Small intestine (tissue), 7 donors: ENCODE measurements around the gene UBE2Z. TPM values are rescaled to one million over a fixed set of nuclear protein-coding genes. Genes with fewer than 3 reads are reported as not detected.
A peak's percentile ranks its signal among the peaks of the same experiment; 100 is the strongest.
"Not testable (repeated sequence)": the region's sequence is repeated elsewhere in the genome, so short reads cannot be mapped to it uniquely, and the experiment has no call there.

ENCODE experiments used
- DNase-seq, 2 donors: peaks; one replicate each; pipeline versions ENCODE4 v3.0.0 to v3.0.0-alpha.2; 2013
- FAIRE-seq: peaks from 2 replicates; lab custom pipeline; 2012; peaks lifted over from hg19 to GRCh38; lab: Jason Lieb, UNC
- H3K27ac ChIP-seq, 3 donors: one replicate each; pipeline ENCODE4 v1.5.1; 2013; ENCODE audit warnings: low read length in 2 of 3, mild to moderate bottlenecking in 2 of 3, control low read depth in 1 of 3, inconsistent platforms in 1 of 3, low read depth in 1 of 3, moderate library complexity in 1 of 3
- H3K27me3 ChIP-seq, 3 donors: one replicate each; pipeline ENCODE4 v1.6.1; 2013; ENCODE audit warnings: low read length in 3 of 3, inconsistent platforms in 1 of 3; ENCODE audit not compliant: control insufficient read depth in 3 of 3, insufficient read depth in 3 of 3
- H3K36me3 ChIP-seq, 3 donors: one replicate each; pipeline ENCODE4 v1.6.1; 2013; ENCODE audit warnings: low read length in 3 of 3, inconsistent platforms in 1 of 3, low read depth in 1 of 3, mild to moderate bottlenecking in 1 of 3, moderate library complexity in 1 of 3; ENCODE audit not compliant: control insufficient read depth in 3 of 3, insufficient read depth in 2 of 3
- H3K4me1 ChIP-seq, 3 donors: one replicate each; pipeline ENCODE4 v1.6.1; 2013; ENCODE audit warnings: low read length in 2 of 3, inconsistent platforms in 1 of 3, low read depth in 1 of 3, mild to moderate bottlenecking in 1 of 3, moderate library complexity in 1 of 3; ENCODE audit not compliant: control insufficient read depth in 3 of 3, insufficient read depth in 2 of 3
- H3K4me3 ChIP-seq, 3 donors: one replicate each; pipeline ENCODE4 v1.5.1; 2013; ENCODE audit warnings: low read length in 3 of 3, control low read depth in 1 of 3, inconsistent platforms in 1 of 3, low read depth in 1 of 3, mild to moderate bottlenecking in 1 of 3, moderate library complexity in 1 of 3
- H3K9me3 ChIP-seq, 2 donors: one replicate each; pipeline ENCODE4 v1.6.1; 2013; ENCODE audit warnings: low read depth in 1 of 2, low read length in 1 of 2; ENCODE audit not compliant: control insufficient read depth in 2 of 2, insufficient read depth in 1 of 2
- WGBS, 3 donors: extraction: QIAGEN DNeasy Blood & Tissue Kit; methylation state at CpG; one replicate each; pipeline ENCODE4 v1.1.7; 2013; 5-methylcytosine and 5-hydroxymethylcytosine counted together
- polyA plus RNA-seq, 4 donors: library from polyadenylated mRNA; stranded (reverse) in 3 of 4; unstranded in 1 of 4; fragments of 200-250 nt in 3 of 4; fragments of 120-200 nt in 1 of 4; gene quantifications; one replicate each; pipeline versions ENCODE4 v1.2.1 to v1.2.3, GENCODE V29; 2013
- donor health status: healthy with polysubstance abuse.
- donor health status: control.
- donor health status: control.
- donor health status: Bipolar disorder and iron deficiency.
- donor health status: healthy.

The UBE2Z gene
- polyA plus RNA-seq, 4 donors = 39.1 to 67.7 (median 43.7) TPM

DNA sequence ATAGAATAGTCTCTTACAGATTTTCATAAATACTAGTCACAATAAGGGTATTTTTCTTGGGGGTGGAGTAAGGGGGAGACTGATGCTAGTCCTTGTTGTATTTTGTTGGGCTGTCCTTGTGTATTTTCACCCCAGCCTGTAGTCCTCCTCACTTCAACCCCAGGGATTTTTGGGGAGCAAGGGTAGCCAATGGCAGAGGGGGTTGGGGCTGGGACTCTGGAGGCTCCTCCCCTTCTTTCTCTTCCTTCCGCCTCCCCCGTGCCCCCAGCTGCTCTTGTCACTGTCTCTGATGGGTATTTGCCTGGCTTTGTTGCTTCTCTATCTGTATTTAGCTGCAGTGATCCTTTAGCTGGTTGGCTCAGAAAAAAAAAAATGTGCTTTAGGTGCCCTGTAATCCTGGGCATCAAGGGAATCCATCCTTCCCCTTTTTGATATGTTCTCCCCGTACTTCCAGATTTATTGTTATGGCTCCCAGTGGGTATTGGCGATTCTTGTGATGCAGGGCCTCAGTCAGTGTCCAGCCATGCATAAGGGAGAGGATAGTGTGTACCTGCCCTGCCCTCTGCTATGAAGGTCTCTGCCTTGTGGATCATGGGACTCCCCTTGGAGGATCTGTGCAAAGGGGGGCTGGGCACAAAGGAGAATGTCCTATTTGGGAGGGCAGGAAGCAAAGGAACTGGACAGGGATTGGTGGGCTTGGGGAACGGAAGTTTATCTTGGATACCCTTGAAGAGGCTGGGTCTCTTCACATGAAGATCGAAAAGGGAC lies 20.0 kb downstream of the UBE2Z start:
- Histone ChIP-seq H3K4me3 (no peak overlapping the region), H3K4me1 (peaks cover 0 to 4% (median 0%) of the 10 kb centered on the region in 3 donors), H3K36me3 (peaks cover 29 to 79% (median 56%) of the 10 kb centered on the region in 3 donors), H3K27ac (no peak overlapping the region), H3K27me3 (no peaks in the 10 kb centered on the region), H3K9me3 (no peaks in the 10 kb centered on the region)
- WGBS, 3 donors = 82 to 97% (median 85%) methylated on average over 6 of the region's 6 CpGs
- no peak for FAIRE-seq
- DNase-seq = no peak

DNA sequence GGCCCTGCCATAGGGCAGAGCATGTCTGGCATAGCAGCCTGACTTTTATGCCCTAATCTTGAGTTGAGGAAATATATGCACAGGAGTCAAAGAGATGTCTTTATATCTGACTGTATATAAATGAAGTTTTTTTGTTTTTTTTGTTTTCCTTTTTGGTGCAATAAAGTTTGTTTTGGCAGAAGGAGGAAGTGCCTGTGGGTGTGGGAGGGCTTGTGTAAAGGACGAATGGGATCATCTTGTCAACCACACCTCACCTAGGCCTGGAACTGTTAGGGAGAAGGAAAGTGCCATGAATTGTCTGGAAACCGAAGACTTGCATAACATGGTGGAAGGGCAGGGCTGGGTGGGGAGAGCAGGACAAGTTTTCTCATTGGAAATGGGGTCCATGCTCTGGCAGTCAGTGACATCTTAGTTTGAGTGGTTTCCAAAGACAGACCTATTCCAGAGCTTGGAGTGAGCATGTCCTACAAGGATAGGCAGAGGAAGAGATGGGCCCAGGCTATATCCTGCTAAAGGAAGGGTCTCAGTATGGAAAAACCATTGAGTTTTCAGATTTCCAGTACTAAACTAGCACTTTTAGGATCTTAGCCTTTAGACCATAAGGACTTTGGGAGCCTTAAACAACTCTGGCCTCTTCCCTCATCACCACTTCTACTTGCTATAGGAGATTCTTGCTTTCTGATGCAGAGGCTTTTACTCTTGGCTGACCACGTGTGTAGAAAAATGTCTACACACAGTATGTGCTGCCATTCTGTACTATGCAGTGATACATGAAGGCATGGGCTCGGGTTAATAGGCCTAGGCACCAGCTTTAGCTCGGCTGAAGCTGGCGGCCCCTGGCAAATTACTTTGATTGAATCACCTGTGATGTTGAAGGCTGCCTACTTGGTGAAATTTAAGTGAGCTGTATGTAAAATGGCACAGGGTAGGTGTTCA lies 20.9 kb downstream of the UBE2Z start:
- FAIRE-seq = no peak
- Histone ChIP-seq H3K4me3 (no peak overlapping the region), H3K4me1 (peaks cover 0 to 4% (median 0%) of the 10 kb centered on the region in 3 donors), H3K9me3 (no peaks in the 10 kb centered on the region), H3K36me3 (peaks cover 30 to 77% (median 57%) of the 10 kb centered on the region in 3 donors), H3K27me3 (no peaks in the 10 kb centered on the region), H3K27ac (no peak overlapping the region)
- WGBS, 3 donors = 82 to 89% (median 88%) methylated on average over 6 of the region's 6 CpGs
- DNase-seq = no peak

DNA sequence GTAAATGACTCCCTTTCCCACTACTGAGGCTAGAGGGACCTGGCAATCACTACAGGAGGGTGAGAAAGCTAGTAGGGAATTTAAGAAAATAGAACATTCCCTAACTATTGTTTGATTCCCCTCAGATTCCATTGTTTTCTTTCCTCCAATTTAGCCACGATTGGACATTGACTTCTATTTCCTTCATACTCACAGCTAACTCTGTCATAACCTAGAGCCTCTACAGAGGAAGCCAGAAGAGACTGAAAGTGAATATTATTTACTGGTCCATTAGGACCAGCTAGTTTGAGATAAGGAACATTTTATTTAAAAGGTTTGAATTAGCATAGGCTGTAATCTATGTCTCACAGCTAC lies 21.6 kb downstream of the UBE2Z start:
- H3K27ac ChIP-seq = no peak overlapping the region
- no peak overlapping the region for H3K4me3 ChIP-seq
- no peak for FAIRE-seq
- WGBS, 3 donors = 39 to 71% (median 41%) methylated on average over 1 of the region's 1 CpG
- peaks cover 29 to 77% (median 58%) of the 10 kb centered on the region in 3 donors for H3K36me3 ChIP-seq
- H3K27me3 ChIP-seq = no peaks in the 10 kb centered on the region
- H3K9me3 ChIP-seq = no peaks in the 10 kb centered on the region
- no peak for DNase-seq
- peaks cover 0 to 4% (median 0%) of the 10 kb centered on the region in 3 donors for H3K4me1 ChIP-seq

DNA sequence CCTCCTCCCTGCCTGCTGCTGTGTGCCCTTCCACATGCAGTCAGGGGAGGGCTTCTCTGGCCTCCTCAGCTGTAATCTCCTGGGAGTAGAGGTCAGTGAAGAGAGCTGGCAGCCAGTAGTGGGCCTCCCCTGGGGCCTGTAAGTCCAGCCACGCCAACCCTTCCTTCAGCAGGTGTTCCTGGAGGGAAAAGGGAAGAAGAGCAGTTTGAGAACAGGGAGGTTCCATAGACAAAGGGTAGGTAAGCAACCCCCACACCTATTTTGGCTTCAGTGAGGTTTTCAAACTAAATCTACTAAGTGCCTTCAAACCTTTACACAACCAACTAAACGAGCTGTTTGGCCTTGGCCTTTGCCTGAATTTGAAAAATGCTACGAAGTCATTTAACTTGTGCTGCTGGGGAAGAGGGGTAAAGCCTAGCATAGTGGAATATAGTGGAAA lies 22.2 kb downstream of the UBE2Z start:
- no peaks in the 10 kb centered on the region for H3K9me3 ChIP-seq
- no peak overlapping the region for H3K4me3 ChIP-seq
- peaks cover 0 to 4% (median 0%) of the 10 kb centered on the region in 3 donors for H3K4me1 ChIP-seq
- no peaks in the 10 kb centered on the region for H3K27me3 ChIP-seq
- DNase-seq = no peak
- no peak overlapping the region for H3K27ac ChIP-seq
- WGBS, 3 donors = 37 to 58% (median 47%) methylated on average over 3 of the region's 3 CpGs
- peaks cover 28 to 75% (median 56%) of the 10 kb centered on the region in 3 donors for H3K36me3 ChIP-seq
- no peak for FAIRE-seq

DNA sequence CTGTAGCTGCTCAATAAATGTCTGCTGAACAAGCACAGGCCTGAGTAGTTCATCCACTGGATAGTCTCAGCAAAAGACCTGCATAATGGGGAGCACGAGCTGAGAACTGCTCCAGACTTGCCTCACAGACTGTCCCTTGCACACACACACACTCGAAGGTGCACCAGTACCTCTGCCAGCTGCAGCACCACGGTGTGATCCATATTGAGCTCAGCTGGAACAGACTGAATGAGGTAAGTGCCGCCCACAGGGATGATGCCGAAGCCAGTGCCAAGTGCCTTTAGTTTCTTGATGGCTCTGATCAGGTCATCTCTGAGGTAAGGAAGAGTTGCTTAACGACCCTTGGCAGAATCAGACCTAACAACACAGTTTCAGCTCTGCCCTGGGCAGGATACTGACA lies 24.8 kb downstream of the UBE2Z start:
- 91 to 96% (median 93%) methylated on average over 6 of the region's 6 CpGs for WGBS, 3 donors
- peaks cover 20 to 65% (median 45%) of the 10 kb centered on the region in 3 donors for H3K36me3 ChIP-seq
- no peak for FAIRE-seq

DNA sequence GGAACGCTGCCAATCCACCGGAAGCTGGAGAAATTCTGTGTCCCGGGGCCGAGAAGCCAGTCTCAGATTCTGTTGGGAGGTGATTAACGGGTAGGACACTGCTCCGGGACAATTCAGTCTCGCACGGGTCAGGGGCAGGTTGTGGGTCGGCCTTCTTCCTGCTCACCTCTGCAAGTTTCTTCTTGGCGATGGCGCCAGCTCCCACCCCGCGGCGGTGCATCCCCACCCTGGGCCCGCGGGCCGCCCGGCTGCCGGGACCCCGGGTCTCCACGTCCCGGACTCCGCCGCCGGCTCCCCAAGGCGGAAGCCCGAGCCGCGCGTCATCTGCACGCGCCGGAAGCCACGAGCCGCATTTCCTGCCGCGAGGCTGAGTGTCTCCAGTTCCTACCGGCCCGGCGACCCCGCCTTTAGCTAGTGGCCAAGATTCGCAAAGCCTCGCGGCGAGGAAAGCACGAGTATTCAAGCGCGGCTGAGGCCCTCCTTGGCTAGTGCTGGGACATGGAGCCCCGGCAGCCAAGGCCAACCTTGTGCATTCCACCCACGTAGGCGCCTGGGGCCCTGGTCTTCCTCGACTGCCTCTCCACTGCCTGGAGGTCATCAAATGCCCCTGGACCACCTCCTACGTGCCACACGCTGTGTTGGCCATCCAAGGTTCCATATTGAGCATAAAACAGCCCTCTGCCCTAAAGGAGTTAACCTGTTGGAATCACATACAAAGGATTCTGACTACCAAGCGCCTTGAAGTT lies 36.5 kb downstream of the UBE2Z start, which contains the start of gene SNF8:
SNF8 (minus strand) TSS at position 328 of the 746 bp plus-strand sequence; CDS start at position 220, 108 bp downstream.
- Histone ChIP-seq H3K4me1 (peaks cover 0 to 14% (median 5%) of the 10 kb centered on the region in 3 donors), H3K4me3 (peak within 1 kb of the TSS; percentile 82 to 88 (median 87)), H3K27me3 (no peaks in the 10 kb centered on the region), H3K36me3 (peaks cover 0 to 27% (median 7%) of the 10 kb centered on the region in 3 donors), H3K27ac (peak within 1 kb of the TSS; percentile 71 to 96 (median 84)), H3K9me3 (no peaks in the 10 kb centered on the region)
- FAIRE-seq (no peak), DNase-seq (peak; percentile 88 to 97)
- 3% methylated on average over 55 of the region's 55 CpGs for WGBS, 3 donors

More for the DNA sequence above, 24.8 kb downstream of the UBE2Z start:
- Histone ChIP-seq H3K27me3 (no peaks in the 10 kb centered on the region), H3K27ac (no peak overlapping the region), H3K4me3 (no peak overlapping the region), H3K4me1 (peaks cover 0 to 4% (median 0%) of the 10 kb centered on the region in 3 donors), H3K9me3 (no peaks in the 10 kb centered on the region)
- no peak for DNase-seq

DNA sequence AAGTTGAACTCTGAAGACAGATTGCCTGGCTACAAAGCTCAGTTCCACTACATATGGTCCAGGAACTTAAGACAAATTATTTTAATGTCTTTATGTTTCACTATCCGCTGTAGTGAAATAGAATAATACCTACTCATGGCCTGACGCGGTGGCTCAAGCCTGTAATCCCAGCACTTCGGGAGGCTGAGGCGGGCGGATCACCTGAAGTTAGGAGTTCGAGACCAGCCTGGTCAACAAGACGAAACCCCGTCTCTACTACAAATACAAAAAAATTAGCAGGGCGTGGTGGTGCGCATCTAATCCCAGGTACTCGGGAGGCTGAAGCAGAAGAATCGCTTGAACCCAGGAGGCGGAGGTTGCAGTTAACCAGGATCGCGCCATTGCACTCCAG lies 37.0 kb downstream of the UBE2Z start:
- not testable (repeated sequence) for H3K27me3 ChIP-seq, H3K9me3 ChIP-seq, DNase-seq, FAIRE-seq
- WGBS, 3 donors = 95 to 97% (median 96%) methylated on average over 16 of the region's 16 CpGs
- Histone ChIP-seq H3K27ac (peak overlapping the region; percentile 71 to 96 (median 84)), H3K4me3 (peak overlapping the region in 2 of 3 donors; percentile 82 to 88), H3K36me3 (peaks cover 0 to 21% (median 5%) of the 10 kb centered on the region in 3 donors), H3K4me1 (peaks cover 0 to 14% (median 5%) of the 10 kb centered on the region in 3 donors)
